ENCODE results near the gene PPP2R5C. TPM values are rescaled to one million over a fixed set of nuclear protein-coding genes. Genes with fewer than 3 reads are reported as not detected.

Gene PPP2R5C
- total RNA-seq, 3 donors from 2014 or later: 90.5 to 105 (median 102) TPM

GRCh38 chr14:101975231-101975630 is 213.7 kb downstream of the PPP2R5C start:
- intact Hi-C loops (cut with DNase I; ENCODE audit: low total_unique reads): no loop called here
- DNase-seq (ENCODE audit: low spot score in 2 of 2): no peak
- no peak overlapping the region for H3K4me3 ChIP-seq
- H3K36me3 ChIP-seq: no peaks in the 10 kb centered on the region
- H3K27ac ChIP-seq: peak overlapping the region in 1 of 2 donors; percentile 33
- peaks cover 0 to 7% of the 10 kb centered on the region in 2 donors for H3K4me1 ChIP-seq
- H3K27me3 ChIP-seq: no peaks in the 10 kb centered on the region
- TF ChIP-seq POLR2AphosphoS5 (IDR thresholded peaks at IDR 0.05) (no peak), CTCF (IDR thresholded peaks at IDR 0.05) (no peak), POLR2A (IDR thresholded peaks at IDR 0.05) (no peak)
- no peaks in the 10 kb centered on the region for H3K9me3 ChIP-seq

Other genes with a start within 250 kb of the PPP2R5C start
- gene DIO3, start 200.2 kb upstream of the PPP2R5C start, total RNA-seq: 1 to 10 TPM; 1.3 to 5.1 (median 1.6) TPM
- gene DYNC1H1, start 202.9 kb downstream of the PPP2R5C start, total RNA-seq: 100 to 1,000 TPM; 355 to 424 (median 391) TPM